ENCODE measurements around the gene SSH3. TPM values are rescaled to one million over a fixed set of nuclear protein-coding genes. Genes with fewer than 3 reads are reported as not detected.
A peak's percentile ranks its signal among the peaks of the same experiment; 100 is the strongest.

The SSH3 gene
- total RNA-seq, 1 experiment from 2014 or later, result 38.0 TPM

DNA sequence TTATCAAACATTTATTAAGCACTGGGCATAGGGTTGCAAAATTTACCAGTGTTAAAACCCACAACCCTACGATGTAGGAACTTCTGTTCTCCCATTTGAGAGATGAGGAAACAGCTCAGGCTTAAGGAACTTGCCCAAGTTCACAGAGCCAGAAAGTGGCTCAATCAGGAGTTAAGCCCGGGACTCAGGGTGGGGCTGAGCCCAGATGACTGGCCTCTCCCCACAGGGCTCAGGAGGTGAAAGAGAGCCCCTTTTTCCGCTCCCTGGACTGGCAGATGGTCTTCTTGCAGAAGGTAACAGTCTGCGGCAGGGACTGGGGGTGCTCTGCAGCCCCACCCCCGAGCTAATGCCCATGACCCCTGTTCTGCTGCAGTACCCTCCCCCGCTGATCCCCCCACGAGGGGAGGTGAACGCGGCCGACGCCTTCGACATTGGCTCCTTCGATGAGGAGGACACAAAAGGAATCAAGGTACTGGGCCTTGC lies 19.8 kb upstream of the SSH3 start:
- CTCF ChIA-PET, result interaction anchor here (0.8 to 1.1 kb wide), 2 partner anchors 17 to 20 kb away, joined by 3 to 6 read pairs; partner anchors contain the start of gene GRK2
- no peak overlapping the region for H3K4me3 Mint-ChIP-seq (ENCODE audit: unreplicated experiment)
- H3K27ac Mint-ChIP-seq (ENCODE audit: low read depth, unreplicated experiment), result no peak overlapping the region
- H3K27me3 Mint-ChIP-seq (ENCODE audit: insufficient read depth, unreplicated experiment), result no peaks in the 10 kb centered on the region
- peaks cover 32% of the 10 kb centered on the region for H3K36me3 Mint-ChIP-seq (ENCODE audit: insufficient read depth, unreplicated experiment)
- intact Hi-C loops (cut with micrococcal nuclease), result no loop called here
- no TSS peak for BruUV-seq (replicated peaks)
- peaks cover 13% of the 10 kb centered on the region for H3K4me1 Mint-ChIP-seq (ENCODE audit: insufficient read depth, unreplicated experiment)
- no peaks in the 10 kb centered on the region for H3K9me3 Mint-ChIP-seq (ENCODE audit: unreplicated experiment)
- DNase-seq (ENCODE audit: unreplicated experiment), result no peak
- POLR2A ChIA-PET, result interaction anchor here (1.1 kb wide), 1 partner anchor 96 kb away, joined by 4 read pairs; no protein-coding TSS in a partner anchor
- TF ChIP-seq CTCF (IDR thresholded peaks at IDR 0.05; ENCODE audit: unreplicated experiment), result no peak

DNA sequence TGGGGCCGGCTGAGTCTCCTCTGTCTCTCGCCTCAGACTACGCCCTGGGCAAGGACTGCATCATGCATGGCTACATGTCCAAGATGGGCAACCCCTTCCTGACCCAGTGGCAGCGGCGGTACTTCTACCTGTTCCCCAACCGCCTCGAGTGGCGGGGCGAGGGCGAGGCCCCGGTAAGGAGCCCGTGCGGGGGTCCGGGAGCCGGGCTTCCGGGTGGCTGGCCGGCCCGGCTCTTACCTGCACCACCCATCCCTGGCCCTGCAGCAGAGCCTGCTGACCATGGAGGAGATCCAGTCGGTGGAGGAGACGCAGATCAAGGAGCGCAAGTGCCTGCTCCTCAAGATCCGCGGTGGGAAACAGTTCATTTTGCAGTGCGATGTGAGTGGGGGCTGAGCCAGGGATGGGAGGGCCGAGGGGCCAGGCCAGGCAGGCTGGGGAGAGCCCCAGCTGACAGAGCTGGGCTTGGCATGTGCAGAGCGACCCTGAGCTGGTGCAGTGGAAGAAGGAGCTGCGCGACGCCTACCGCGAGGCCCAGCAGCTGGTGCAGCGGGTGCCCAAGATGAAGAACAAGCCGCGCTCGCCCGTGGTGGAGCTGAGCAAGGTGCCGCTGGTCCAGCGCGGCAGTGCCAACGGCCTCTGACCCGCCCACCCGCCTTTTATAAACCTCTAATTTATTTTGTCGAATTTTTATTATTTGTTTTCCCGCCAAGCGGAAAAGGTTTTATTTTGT lies 18.4 kb upstream of the SSH3 start:
- no peak overlapping the region for H3K27ac Mint-ChIP-seq (ENCODE audit: low read depth, unreplicated experiment)
- ChIA-PET POLR2A (no interaction called here), CTCF (no interaction called here)
- peaks cover 28% of the 10 kb centered on the region for H3K36me3 Mint-ChIP-seq (ENCODE audit: insufficient read depth, unreplicated experiment)
- H3K4me1 Mint-ChIP-seq (ENCODE audit: insufficient read depth, unreplicated experiment), result peaks cover 13% of the 10 kb centered on the region
- TF ChIP-seq CTCF (IDR thresholded peaks at IDR 0.05; ENCODE audit: unreplicated experiment), result no peak
- H3K4me3 Mint-ChIP-seq (ENCODE audit: unreplicated experiment), result no peak overlapping the region
- intact Hi-C loops (cut with micrococcal nuclease), result no loop called here
- no peak for DNase-seq (ENCODE audit: unreplicated experiment)
- H3K9me3 Mint-ChIP-seq (ENCODE audit: unreplicated experiment), result no peaks in the 10 kb centered on the region
- no peaks in the 10 kb centered on the region for H3K27me3 Mint-ChIP-seq (ENCODE audit: insufficient read depth, unreplicated experiment)
- BruUV-seq (replicated peaks), result no TSS peak

GRCh38 chr11:67285541-67286498 lies 17.5 kb upstream of the SSH3 start:
- POLR2A ChIA-PET, result interaction anchor here (0.6 to 4.8 kb wide), 2 partner anchors 8 to 17 kb away, joined by 3 to 51 read pairs; partner anchors contain the start of gene SSH3
- peaks cover 31% of the 10 kb centered on the region for H3K36me3 Mint-ChIP-seq (ENCODE audit: insufficient read depth, unreplicated experiment)

More at GRCh38 chr11:67285541-67286498, 17.5 kb upstream of the SSH3 start:
- no peak for DNase-seq (ENCODE audit: unreplicated experiment)
- intact Hi-C loops (cut with micrococcal nuclease), result no loop called here
- Mint-ChIP-seq H3K4me3 (ENCODE audit: unreplicated experiment) (no peak overlapping the region), H3K27ac (ENCODE audit: low read depth, unreplicated experiment) (no peak overlapping the region), H3K4me1 (ENCODE audit: insufficient read depth, unreplicated experiment) (peaks cover 13% of the 10 kb centered on the region), H3K9me3 (ENCODE audit: unreplicated experiment) (no peaks in the 10 kb centered on the region), H3K27me3 (ENCODE audit: insufficient read depth, unreplicated experiment) (no peaks in the 10 kb centered on the region)
- CTCF ChIA-PET, result interaction anchor here (0.6 kb wide), 1 partner anchor 94 kb away, joined by 3 read pairs; no protein-coding TSS in a partner anchor
- TSS peak; percentile 31 for BruUV-seq (replicated peaks)
- no peak for TF ChIP-seq CTCF (IDR thresholded peaks at IDR 0.05; ENCODE audit: unreplicated experiment)

Data from MCF 10A (cell line).